Activated CD8-positive, alpha-beta T cell treated with anti-CD3 and anti-CD28 coated beads for 36 hours (primary cell): ENCODE measurements around the gene GCK. TPM values are rescaled to one million over a fixed set of nuclear protein-coding genes. Genes with fewer than 3 reads are reported as not detected.

Experiments used
- ATAC-seq: fragments of 200-7000 bp; cut with Tn5 transposase; one replicate; pipeline ENCODE4 v1.10.0; 2021; ENCODE audit warnings: mild to moderate bottlenecking, moderate library complexity
- CTCF ChIA-PET: fragments of 350-600 bp; sonication (Branson Sonifier 250); formaldehyde crosslinking; loops from one replicate; lab custom pipeline; 2021; ENCODE audit warnings: antibody characterized with exemption; lab: Charles Lee
- POLR2A ChIA-PET: fragments of 350-600 bp; sonication (Branson Sonifier 250); formaldehyde crosslinking; loops from one replicate; lab custom pipeline; 2021; ENCODE audit warnings: antibody characterized with exemption; lab: Charles Lee
- DNase-seq: peaks from one replicate; pipeline ENCODE4 v3.0.0-alpha.2; 2020
- H3K27ac Mint-ChIP-seq: one replicate; pipeline ENCODE4 v1.8.0; 2021; ENCODE audit warnings: mild to moderate bottlenecking, mixed read lengths
- H3K27me3 Mint-ChIP-seq: one replicate; pipeline ENCODE4 v1.8.0; 2021; ENCODE audit warnings: mixed read lengths
- H3K36me3 Mint-ChIP-seq: one replicate; pipeline ENCODE4 v1.8.0; 2021; ENCODE audit warnings: low read depth, mixed read lengths
- H3K4me1 Mint-ChIP-seq: one replicate; pipeline ENCODE4 v1.8.0; 2021; ENCODE audit warnings: low read depth, mixed read lengths
- H3K4me3 Mint-ChIP-seq: one replicate; pipeline ENCODE4 v1.8.0; 2021; ENCODE audit warnings: mild to moderate bottlenecking, moderate library complexity, mixed read lengths
- H3K9me3 Mint-ChIP-seq: one replicate; pipeline ENCODE4 v1.8.0; 2021; ENCODE audit warnings: mixed read lengths
- CTCF ChIP-seq: fragments of 200-600 bp; IDR thresholded peaks from one replicate; pipeline ENCODE4 v1.8.0; 2022; ENCODE audit warnings: antibody characterized with exemption, mild to moderate bottlenecking
- intact Hi-C: fragments of 100-400 bp; cut with micrococcal nuclease; formaldehyde crosslinking; loops from one replicate; pipeline ENCODE4 v1.10.0; 2022
- total RNA-seq, 2 experiments: library from RNA; stranded (reverse); gene quantifications; one replicate each; pipeline ENCODE4 v1.2.3, GENCODE V29; 2021

Gene GCK
- total RNA-seq, 2 experiments from 2014 or later, result 2.1 to 2.6 TPM

GRCh38 chr7:44119829-44120380 is 69.3 kb downstream of the GCK start:
- H3K27ac Mint-ChIP-seq, result no peak overlapping the region
- H3K27me3 Mint-ChIP-seq, result no peaks in the 10 kb centered on the region
- POLR2A ChIA-PET, result interaction anchor here (0.7 to 1.2 kb wide), 4 partner anchors 8 to 22 kb away, joined by 3 to 7 read pairs (median 4); no protein-coding TSS in a partner anchor
- DNase-seq (no peak), ATAC-seq (no peak)
- intact Hi-C loops, result no loop called here
- TF ChIP-seq CTCF, result no peak
- H3K4me1 Mint-ChIP-seq, result peaks cover 40% of the 10 kb centered on the region
- H3K4me3 Mint-ChIP-seq, result no peak overlapping the region
- peaks cover 40% of the 10 kb centered on the region for H3K36me3 Mint-ChIP-seq
- CTCF ChIA-PET, result interaction anchor here (1.1 to 1.4 kb wide), 2 partner anchors 10 to 12 kb away, joined by 4 read pairs; no protein-coding TSS in a partner anchor
- no peaks in the 10 kb centered on the region for H3K9me3 Mint-ChIP-seq

DNA sequence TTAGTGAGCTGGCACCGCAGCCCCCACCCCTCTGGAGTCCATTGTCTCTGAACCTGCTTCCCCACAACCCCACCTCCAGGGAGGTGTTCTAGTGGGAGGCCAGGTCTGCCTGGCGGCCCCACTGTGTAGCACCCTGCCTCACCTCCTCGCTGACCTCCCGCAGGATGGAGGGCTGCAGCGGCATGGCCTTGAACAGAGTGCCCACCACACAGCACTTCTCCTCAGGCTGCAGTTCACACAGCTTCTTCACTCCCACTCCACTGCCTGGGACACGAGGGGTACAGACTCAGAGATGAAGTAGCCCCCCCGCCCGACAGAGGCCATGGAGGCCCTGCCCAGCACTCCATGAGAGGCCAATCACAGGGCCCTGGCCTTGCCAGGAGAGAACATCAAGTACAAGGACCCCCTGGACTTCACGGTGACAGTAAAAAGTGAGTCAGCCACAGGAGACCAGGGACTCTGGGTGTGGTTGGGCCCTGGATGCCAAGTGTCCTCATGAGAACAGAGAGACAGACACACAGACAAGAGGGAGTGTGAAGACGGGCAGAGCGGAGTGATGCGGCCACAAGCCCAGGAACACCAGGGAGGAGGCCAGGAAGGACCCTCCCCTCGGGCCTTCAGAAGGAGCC is 71.3 kb downstream of the GCK start:
- Mint-ChIP-seq H3K9me3 (no peaks in the 10 kb centered on the region), H3K36me3 (peaks cover 48% of the 10 kb centered on the region), H3K4me1 (peaks cover 37% of the 10 kb centered on the region), H3K27me3 (no peaks in the 10 kb centered on the region), H3K4me3 (no peak overlapping the region), H3K27ac (no peak overlapping the region)
- TF ChIP-seq CTCF, result no peak
- ATAC-seq (no peak), DNase-seq (no peak)
- intact Hi-C loops, result no loop called here
- CTCF ChIA-PET, result no interaction called here
- POLR2A ChIA-PET, result interaction anchor here (0.7 kb wide), 1 partner anchor 373 kb away, joined by 3 read pairs; no protein-coding TSS in a partner anchor

DNA sequence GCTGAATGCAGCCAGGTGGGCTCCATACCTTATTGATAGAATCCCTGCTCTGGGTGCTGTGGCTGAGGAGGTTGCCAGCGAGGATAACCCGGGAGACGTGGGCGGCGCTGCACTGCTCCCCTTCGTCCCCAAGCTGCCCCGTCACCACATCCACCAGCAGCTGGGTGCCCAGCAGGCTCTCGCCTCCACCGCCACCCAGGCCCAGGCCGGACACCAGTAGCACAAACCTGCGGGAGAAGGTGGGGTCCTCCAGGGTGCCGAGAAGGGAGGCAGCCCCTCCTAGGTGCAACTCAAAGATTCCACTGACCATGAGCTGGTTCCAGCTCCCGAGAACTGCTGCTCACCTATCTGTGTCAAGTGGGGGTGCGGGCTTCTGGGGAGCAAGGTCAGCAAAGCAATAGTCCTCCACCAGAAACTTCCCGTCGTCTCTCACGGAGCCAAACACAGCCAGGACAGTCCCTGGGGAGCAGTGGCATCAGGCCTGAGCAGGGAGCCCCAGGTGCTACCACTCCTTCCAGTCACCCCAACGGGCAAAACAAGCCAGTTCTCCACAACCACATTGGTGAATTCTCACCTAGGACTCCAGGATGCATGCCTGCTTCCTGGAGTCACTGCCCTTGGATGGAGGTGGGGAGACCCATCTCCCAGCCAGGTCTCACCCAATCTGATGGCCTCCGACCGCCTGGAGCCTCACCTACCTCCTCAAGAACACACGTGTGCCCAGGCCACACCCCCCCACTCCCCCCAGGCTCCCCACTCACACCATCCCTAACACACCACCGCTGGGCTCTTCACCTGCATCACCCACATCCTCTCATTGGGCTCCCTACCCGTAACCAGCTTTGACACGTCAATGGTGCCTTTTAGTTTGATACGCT is 72.2 kb downstream of the GCK start:
- no peak for TF ChIP-seq CTCF
- no peak for DNase-seq
- H3K9me3 Mint-ChIP-seq, result no peaks in the 10 kb centered on the region
- POLR2A ChIA-PET, result interaction anchor here (0.7 to 2.5 kb wide), 4 partner anchors 11 to 374 kb away, joined by 3 to 11 read pairs (median 4); no protein-coding TSS in a partner anchor
- no peak overlapping the region for H3K4me3 Mint-ChIP-seq
- intact Hi-C loops, result no loop called here
- no peaks in the 10 kb centered on the region for H3K27me3 Mint-ChIP-seq
- no peak for ATAC-seq
- peaks cover 49% of the 10 kb centered on the region for H3K36me3 Mint-ChIP-seq
- CTCF ChIA-PET, result no interaction called here
- H3K27ac Mint-ChIP-seq, result no peak overlapping the region
- peaks cover 28% of the 10 kb centered on the region for H3K4me1 Mint-ChIP-seq

GRCh38 chr7:44116087-44116788 is 73.0 kb downstream of the GCK start:
- DNase-seq (no peak), ATAC-seq (no peak)
- Mint-ChIP-seq H3K27ac (no peak overlapping the region), H3K27me3 (no peaks in the 10 kb centered on the region), H3K4me3 (no peak overlapping the region), H3K4me1 (peaks cover 21% of the 10 kb centered on the region), H3K9me3 (no peaks in the 10 kb centered on the region), H3K36me3 (peaks cover 47% of the 10 kb centered on the region)
- intact Hi-C loops, result no loop called here
- TF ChIP-seq CTCF, result no peak
- ChIA-PET CTCF (interaction anchor here (0.7 kb wide), 1 partner anchor 19 kb away, joined by 3 read pairs; no protein-coding TSS in a partner anchor), POLR2A (interaction anchor here (1.1 to 2.5 kb wide), 5 partner anchors 10 to 71 kb away, joined by 3 to 11 read pairs (median 5); partner anchors contain the start of gene DBNL)
